HepG2 (cell line): ENCODE data around the gene FAM53B. TPM values are rescaled to one million over a fixed set of nuclear protein-coding genes. Genes with fewer than 3 reads are reported as not detected.

ENCODE experiments used
- KLF16 ChIP-seq, 2 experiments: sonication (generic) in 1 of 2; formaldehyde crosslinking in 1 of 2; IDR thresholded peaks; 2 replicates each; pipeline versions ENCODE4 v1.6.1 to v1.8.0; 2016 to 2023; ENCODE audit warnings: missing genetic modification reagents in 2 of 2, missing compliant biosample characterization in 1 of 2
- SMARCE1 ChIP-seq: fragments of 450-650 bp; IDR thresholded peaks from 2 replicates; pipeline ENCODE4 v1.6.1; 2017; ENCODE audit warnings: borderline replicate concordance
- ZBTB43 ChIP-seq: sonication (generic); formaldehyde crosslinking; conservative IDR thresholded peaks from 2 replicates; pipeline ENCODE4 v1.4.0; 2020; ENCODE audit warnings: missing genetic modification reagents
- ZNF10 ChIP-seq: sonication (generic); formaldehyde crosslinking; IDR thresholded peaks from 2 replicates; pipeline ENCODE4 v1.4.0; 2020; ENCODE audit warnings: mild to moderate bottlenecking, low read depth, missing genetic modification reagents, borderline replicate concordance
- ZNF205 ChIP-seq: IDR thresholded peaks from 2 replicates; pipeline ENCODE4 v1.6.1; 2018; ENCODE audit warnings: missing biosample characterization, missing genetic modification reagents
- ZNF282 ChIP-seq: fragments of 450-650 bp; IDR thresholded peaks from 2 replicates; pipeline ENCODE4 v1.6.1; 2018; ENCODE audit not compliant: partially characterized antibody
- polyA plus RNA-seq, 8 experiments: library from polyadenylated mRNA; depleted of rRNA in 3 of 8; stranded (reverse) in 7 of 8; unstranded in 1 of 8; fragments of >200 nt; fragmentation: Illumina TruSeq in 4 of 8; extraction: Trizol in 4 of 8; gene quantifications; 2 replicates each; pipeline versions ENCODE4 v1.2.1 to v1.2.3, GENCODE V29; 2011 to 2016; ENCODE audit warnings: low read depth in 4 of 8, missing spikeins in 1 of 8, mixed read lengths in 1 of 8; ENCODE audit not compliant: insufficient read depth in 1 of 8
- total RNA-seq, 5 experiments: library from RNA; depleted of rRNA; stranded (reverse); fragments of >200 nt; fragmentation: Illumina TruSeq; extraction: Trizol; gene quantifications; 2 replicates each; pipeline ENCODE4 v1.2.3, GENCODE V29; 2016; ENCODE audit warnings: low read depth in 1 of 5
- TF ChIP-seq, protein P1 (sequence below): sonication (generic); formaldehyde crosslinking; IDR thresholded peaks from 2 replicates; pipeline ENCODE4 v1.5.0; 2020; ENCODE audit warnings: missing genetic modification reagents
- TF ChIP-seq, protein P2 (sequence below): IDR thresholded peaks from 2 replicates; pipeline ENCODE4 v1.6.1; 2016; ENCODE audit warnings: low read depth, missing genetic modification reagents, missing compliant biosample characterization
- TF ChIP-seq, protein P3 (sequence below): sonication (generic); formaldehyde crosslinking; conservative IDR thresholded peaks from 2 replicates; pipeline ENCODE4 v1.4.0; 2020; ENCODE audit warnings: missing genetic modification reagents
- TF ChIP-seq, protein P4 (sequence below): sonication (generic); formaldehyde crosslinking; IDR thresholded peaks from 2 replicates; pipeline ENCODE4 v1.4.0; 2020; ENCODE audit warnings: mild to moderate bottlenecking, missing genetic modification reagents, borderline replicate concordance
- TF ChIP-seq, protein P5 (sequence below): sonication (generic); formaldehyde crosslinking; IDR thresholded peaks from 2 replicates; pipeline ENCODE4 v1.4.0; 2020; ENCODE audit warnings: mild to moderate bottlenecking, missing genetic modification reagents

FAM53B gene
- total and polyA plus RNA-seq, 2 of the 13 experiments (the other 11 are each of a cell fraction or from before 2014, with no cell fraction given) = 6.4 to 19.3 TPM

GRCh38 chr10:124605856-124606812, 138.0 kb downstream of the FAM53B start (continued):
- TF ChIP-seq SMARCE1 (no peak), ZNF282 (no peak), KLF16 (CRISPR knock-in tag; IDR thresholded peaks at IDR 0.05) (peak in 1 of 2 experiments; percentile 50; a peak in 1 of 4 replicates), ZNF10 (CRISPR knock-in tag) (no peak), ZNF205 (CRISPR knock-in tag) (no peak; the same call in 1 of the 2 replicates), ZBTB43 (CRISPR knock-in tag) (0 out of 2 replicates have a peak, but pooled peaks have one; percentile 26)
- TF ChIP-seq, protein P1, sequence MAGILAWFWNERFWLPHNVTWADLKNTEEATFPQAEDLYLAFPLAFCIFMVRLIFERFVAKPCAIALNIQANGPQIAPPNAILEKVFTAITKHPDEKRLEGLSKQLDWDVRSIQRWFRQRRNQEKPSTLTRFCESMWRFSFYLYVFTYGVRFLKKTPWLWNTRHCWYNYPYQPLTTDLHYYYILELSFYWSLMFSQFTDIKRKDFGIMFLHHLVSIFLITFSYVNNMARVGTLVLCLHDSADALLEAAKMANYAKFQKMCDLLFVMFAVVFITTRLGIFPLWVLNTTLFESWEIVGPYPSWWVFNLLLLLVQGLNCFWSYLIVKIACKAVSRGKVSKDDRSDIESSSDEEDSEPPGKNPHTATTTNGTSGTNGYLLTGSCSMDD = no peak
- TF ChIP-seq, protein P2, sequence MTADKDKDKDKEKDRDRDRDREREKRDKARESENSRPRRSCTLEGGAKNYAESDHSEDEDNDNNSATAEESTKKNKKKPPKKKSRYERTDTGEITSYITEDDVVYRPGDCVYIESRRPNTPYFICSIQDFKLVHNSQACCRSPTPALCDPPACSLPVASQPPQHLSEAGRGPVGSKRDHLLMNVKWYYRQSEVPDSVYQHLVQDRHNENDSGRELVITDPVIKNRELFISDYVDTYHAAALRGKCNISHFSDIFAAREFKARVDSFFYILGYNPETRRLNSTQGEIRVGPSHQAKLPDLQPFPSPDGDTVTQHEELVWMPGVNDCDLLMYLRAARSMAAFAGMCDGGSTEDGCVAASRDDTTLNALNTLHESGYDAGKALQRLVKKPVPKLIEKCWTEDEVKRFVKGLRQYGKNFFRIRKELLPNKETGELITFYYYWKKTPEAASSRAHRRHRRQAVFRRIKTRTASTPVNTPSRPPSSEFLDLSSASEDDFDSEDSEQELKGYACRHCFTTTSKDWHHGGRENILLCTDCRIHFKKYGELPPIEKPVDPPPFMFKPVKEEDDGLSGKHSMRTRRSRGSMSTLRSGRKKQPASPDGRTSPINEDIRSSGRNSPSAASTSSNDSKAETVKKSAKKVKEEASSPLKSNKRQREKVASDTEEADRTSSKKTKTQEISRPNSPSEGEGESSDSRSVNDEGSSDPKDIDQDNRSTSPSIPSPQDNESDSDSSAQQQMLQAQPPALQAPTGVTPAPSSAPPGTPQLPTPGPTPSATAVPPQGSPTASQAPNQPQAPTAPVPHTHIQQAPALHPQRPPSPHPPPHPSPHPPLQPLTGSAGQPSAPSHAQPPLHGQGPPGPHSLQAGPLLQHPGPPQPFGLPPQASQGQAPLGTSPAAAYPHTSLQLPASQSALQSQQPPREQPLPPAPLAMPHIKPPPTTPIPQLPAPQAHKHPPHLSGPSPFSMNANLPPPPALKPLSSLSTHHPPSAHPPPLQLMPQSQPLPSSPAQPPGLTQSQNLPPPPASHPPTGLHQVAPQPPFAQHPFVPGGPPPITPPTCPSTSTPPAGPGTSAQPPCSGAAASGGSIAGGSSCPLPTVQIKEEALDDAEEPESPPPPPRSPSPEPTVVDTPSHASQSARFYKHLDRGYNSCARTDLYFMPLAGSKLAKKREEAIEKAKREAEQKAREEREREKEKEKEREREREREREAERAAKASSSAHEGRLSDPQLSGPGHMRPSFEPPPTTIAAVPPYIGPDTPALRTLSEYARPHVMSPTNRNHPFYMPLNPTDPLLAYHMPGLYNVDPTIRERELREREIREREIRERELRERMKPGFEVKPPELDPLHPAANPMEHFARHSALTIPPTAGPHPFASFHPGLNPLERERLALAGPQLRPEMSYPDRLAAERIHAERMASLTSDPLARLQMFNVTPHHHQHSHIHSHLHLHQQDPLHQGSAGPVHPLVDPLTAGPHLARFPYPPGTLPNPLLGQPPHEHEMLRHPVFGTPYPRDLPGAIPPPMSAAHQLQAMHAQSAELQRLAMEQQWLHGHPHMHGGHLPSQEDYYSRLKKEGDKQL (CRISPR knock-in tag) = no peak
- TF ChIP-seq, protein P3, sequence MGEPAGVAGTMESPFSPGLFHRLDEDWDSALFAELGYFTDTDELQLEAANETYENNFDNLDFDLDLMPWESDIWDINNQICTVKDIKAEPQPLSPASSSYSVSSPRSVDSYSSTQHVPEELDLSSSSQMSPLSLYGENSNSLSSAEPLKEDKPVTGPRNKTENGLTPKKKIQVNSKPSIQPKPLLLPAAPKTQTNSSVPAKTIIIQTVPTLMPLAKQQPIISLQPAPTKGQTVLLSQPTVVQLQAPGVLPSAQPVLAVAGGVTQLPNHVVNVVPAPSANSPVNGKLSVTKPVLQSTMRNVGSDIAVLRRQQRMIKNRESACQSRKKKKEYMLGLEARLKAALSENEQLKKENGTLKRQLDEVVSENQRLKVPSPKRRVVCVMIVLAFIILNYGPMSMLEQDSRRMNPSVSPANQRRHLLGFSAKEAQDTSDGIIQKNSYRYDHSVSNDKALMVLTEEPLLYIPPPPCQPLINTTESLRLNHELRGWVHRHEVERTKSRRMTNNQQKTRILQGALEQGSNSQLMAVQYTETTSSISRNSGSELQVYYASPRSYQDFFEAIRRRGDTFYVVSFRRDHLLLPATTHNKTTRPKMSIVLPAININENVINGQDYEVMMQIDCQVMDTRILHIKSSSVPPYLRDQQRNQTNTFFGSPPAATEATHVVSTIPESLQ (CRISPR knock-in tag) = no peak
- TF ChIP-seq, protein P4, sequence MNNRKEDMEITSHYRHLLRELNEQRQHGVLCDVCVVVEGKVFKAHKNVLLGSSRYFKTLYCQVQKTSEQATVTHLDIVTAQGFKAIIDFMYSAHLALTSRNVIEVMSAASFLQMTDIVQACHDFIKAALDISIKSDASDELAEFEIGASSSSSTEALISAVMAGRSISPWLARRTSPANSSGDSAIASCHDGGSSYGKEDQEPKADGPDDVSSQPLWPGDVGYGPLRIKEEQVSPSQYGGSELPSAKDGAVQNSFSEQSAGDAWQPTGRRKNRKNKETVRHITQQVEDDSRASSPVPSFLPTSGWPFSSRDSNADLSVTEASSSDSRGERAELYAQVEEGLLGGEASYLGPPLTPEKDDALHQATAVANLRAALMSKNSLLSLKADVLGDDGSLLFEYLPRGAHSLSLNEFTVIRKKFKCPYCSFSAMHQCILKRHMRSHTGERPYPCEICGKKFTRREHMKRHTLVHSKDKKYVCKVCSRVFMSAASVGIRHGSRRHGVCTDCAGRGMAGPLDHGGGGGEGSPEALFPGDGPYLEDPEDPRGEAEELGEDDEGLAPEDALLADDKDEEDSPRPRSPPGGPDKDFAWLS = no peak
- TF ChIP-seq, protein P5, sequence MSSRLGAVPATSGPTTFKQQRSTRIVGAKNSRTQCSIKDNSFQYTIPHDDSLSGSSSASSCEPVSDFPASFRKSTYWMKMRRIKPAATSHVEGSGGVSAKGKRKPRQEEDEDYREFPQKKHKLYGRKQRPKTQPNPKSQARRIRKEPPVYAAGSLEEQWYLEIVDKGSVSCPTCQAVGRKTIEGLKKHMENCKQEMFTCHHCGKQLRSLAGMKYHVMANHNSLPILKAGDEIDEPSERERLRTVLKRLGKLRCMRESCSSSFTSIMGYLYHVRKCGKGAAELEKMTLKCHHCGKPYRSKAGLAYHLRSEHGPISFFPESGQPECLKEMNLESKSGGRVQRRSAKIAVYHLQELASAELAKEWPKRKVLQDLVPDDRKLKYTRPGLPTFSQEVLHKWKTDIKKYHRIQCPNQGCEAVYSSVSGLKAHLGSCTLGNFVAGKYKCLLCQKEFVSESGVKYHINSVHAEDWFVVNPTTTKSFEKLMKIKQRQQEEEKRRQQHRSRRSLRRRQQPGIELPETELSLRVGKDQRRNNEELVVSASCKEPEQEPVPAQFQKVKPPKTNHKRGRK = no peak
